ENCODE measurements around the gene LIN7A.

- TF ChIP-seq, protein P1, sequence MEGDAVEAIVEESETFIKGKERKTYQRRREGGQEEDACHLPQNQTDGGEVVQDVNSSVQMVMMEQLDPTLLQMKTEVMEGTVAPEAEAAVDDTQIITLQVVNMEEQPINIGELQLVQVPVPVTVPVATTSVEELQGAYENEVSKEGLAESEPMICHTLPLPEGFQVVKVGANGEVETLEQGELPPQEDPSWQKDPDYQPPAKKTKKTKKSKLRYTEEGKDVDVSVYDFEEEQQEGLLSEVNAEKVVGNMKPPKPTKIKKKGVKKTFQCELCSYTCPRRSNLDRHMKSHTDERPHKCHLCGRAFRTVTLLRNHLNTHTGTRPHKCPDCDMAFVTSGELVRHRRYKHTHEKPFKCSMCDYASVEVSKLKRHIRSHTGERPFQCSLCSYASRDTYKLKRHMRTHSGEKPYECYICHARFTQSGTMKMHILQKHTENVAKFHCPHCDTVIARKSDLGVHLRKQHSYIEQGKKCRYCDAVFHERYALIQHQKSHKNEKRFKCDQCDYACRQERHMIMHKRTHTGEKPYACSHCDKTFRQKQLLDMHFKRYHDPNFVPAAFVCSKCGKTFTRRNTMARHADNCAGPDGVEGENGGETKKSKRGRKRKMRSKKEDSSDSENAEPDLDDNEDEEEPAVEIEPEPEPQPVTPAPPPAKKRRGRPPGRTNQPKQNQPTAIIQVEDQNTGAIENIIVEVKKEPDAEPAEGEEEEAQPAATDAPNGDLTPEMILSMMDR (IDR thresholded peaks at IDR 0.05): no peak
- no peak for TF ChIP-seq POLR2A (IDR thresholded peaks at IDR 0.05)
These were observed 68.5 kb downstream of the LIN7A start for GRCh38 chr12:80869264-80869663.

Measured in adrenal gland (tissue), 5 donors.